Smooth muscle cell (in vitro differentiated cells): ENCODE measurements around the gene TEX10. TPM values are rescaled to one million over a fixed set of nuclear protein-coding genes. Genes with fewer than 3 reads are reported as not detected.

Experiments used
- DNase-seq: peaks from one replicate; lab custom pipeline; 2025; ENCODE audit not compliant: unreplicated experiment; lab: John Stamatoyannopoulos, UW
- H2AFZ ChIP-seq: fragments of 200-600 bp; sonication (generic); 2 replicates; pipeline ENCODE4 v1.6.0; 2016; ENCODE audit warnings: antibody characterized with exemption, low read depth, mild to moderate bottlenecking
- H3F3A ChIP-seq: fragments of 200-600 bp; sonication (generic); 2 replicates; pipeline ENCODE4 v1.6.0; 2017; ENCODE audit warnings: antibody characterized with exemption, low read depth
- H3K27ac ChIP-seq: fragments of 200-600 bp; sonication (generic); 2 replicates; pipeline ENCODE4 v1.5.1; 2016; ENCODE audit warnings: low read depth, mild to moderate bottlenecking
- H3K27me3 ChIP-seq: fragments of 200-600 bp; sonication (generic); 2 replicates; pipeline ENCODE4 v1.6.1; 2016; ENCODE audit warnings: low read depth, mild to moderate bottlenecking
- H3K36me3 ChIP-seq: fragments of 200-600 bp; sonication (generic); 2 replicates; pipeline ENCODE4 v1.5.1; 2016; ENCODE audit warnings: low read depth
- H3K4me1 ChIP-seq: fragments of 200-600 bp; sonication (generic); 2 replicates; pipeline ENCODE4 v1.5.1; 2016; ENCODE audit warnings: low read depth
- H3K4me2 ChIP-seq: fragments of 200-600 bp; sonication (generic); 2 replicates; pipeline ENCODE4 v1.6.0; 2016; ENCODE audit warnings: mild to moderate bottlenecking
- H3K4me3 ChIP-seq: fragments of 200-600 bp; sonication (generic); 2 replicates; pipeline ENCODE4 v1.5.1; 2016; ENCODE audit warnings: mild to moderate bottlenecking
- H3K79me2 ChIP-seq: fragments of 200-600 bp; sonication (generic); 2 replicates; pipeline ENCODE4 v1.6.0; 2016; ENCODE audit warnings: low read depth, mild to moderate bottlenecking
- H3K9ac ChIP-seq: fragments of 200-600 bp; sonication (generic); 2 replicates; pipeline ENCODE4 v1.6.0; 2016; ENCODE audit warnings: low read depth
- H3K9me3 ChIP-seq: fragments of 200-600 bp; sonication (generic); replicated peaks from 2 replicates; pipeline ENCODE4 v1.5.1; 2016; ENCODE audit warnings: low read depth
- H4K20me1 ChIP-seq: fragments of 200-600 bp; sonication (generic); 2 replicates; pipeline ENCODE4 v1.6.0; 2016; ENCODE audit warnings: low read depth
- WGBS: methylation state at CpG from one replicate; pipeline ENCODE4 v1.1.7; 2016; ENCODE audit warnings: low lambda C conversion rate; 5-methylcytosine and 5-hydroxymethylcytosine counted together
- polyA plus RNA-seq: library from polyadenylated mRNA; unstranded; fragments of >200 nt; fragmentation: Nextera tagmentation; extraction: Ambion mirVana; gene quantifications from 2 replicates; pipeline ENCODE4 v1.2.1, GENCODE V29; 2016
- total RNA-seq: library from RNA; depleted of rRNA; stranded (reverse); fragments of >200 nt; gene quantifications from 2 replicates; pipeline ENCODE4 v1.2.3, GENCODE V29; 2014
- TF ChIP-seq, protein P1 (sequence below): fragments of 200-600 bp; sonication (generic); IDR thresholded peaks from 2 replicates; pipeline ENCODE4 v1.5.1; 2017; ENCODE audit warnings: borderline replicate concordance, mild to moderate bottlenecking, antibody characterized with exemption; ENCODE audit not compliant: insufficient read depth, poor library complexity, severe bottlenecking

The TEX10 gene
- total and polyA plus RNA-seq, 2 experiments from 2014 or later: 13.5 to 29.2 TPM

DNA sequence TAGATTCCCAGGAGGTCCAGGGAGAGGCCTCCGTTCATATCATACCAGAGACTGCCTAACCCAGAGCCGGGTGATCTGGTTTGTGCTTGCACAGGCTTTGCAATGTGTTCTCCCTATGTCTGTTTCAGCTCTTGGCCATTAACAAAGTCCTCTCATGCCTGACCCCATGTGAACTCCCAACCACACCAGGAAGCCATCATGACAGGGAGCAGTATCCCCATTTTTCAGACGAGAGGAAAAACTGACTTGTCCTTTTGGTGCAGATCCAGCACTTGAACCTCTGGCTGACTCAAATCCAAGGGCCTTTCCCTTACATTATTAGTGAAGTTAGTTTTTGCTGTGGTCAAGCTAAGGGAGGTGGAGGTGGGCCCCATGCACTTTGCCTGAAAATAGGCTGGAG, 58.4 kb downstream of the TEX10 start:
- TF ChIP-seq, protein P1, sequence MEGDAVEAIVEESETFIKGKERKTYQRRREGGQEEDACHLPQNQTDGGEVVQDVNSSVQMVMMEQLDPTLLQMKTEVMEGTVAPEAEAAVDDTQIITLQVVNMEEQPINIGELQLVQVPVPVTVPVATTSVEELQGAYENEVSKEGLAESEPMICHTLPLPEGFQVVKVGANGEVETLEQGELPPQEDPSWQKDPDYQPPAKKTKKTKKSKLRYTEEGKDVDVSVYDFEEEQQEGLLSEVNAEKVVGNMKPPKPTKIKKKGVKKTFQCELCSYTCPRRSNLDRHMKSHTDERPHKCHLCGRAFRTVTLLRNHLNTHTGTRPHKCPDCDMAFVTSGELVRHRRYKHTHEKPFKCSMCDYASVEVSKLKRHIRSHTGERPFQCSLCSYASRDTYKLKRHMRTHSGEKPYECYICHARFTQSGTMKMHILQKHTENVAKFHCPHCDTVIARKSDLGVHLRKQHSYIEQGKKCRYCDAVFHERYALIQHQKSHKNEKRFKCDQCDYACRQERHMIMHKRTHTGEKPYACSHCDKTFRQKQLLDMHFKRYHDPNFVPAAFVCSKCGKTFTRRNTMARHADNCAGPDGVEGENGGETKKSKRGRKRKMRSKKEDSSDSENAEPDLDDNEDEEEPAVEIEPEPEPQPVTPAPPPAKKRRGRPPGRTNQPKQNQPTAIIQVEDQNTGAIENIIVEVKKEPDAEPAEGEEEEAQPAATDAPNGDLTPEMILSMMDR: no peak
- Histone ChIP-seq H3K9ac (no peak overlapping the region), H3F3A (no peaks in the 10 kb centered on the region), H3K27ac (no peak overlapping the region), H4K20me1 (no peaks in the 10 kb centered on the region), H3K36me3 (peaks cover 15% of the 10 kb centered on the region), H3K4me2 (no peak overlapping the region), H3K27me3 (no peaks in the 10 kb centered on the region), H2AFZ (no peak overlapping the region), H3K79me2 (no peaks in the 10 kb centered on the region), H3K4me1 (no peaks in the 10 kb centered on the region), H3K9me3 (no peaks in the 10 kb centered on the region), H3K4me3 (no peak overlapping the region)
- no peak for DNase-seq
- WGBS: 94% methylated on average over 3 of the region's 3 CpGs

DNA sequence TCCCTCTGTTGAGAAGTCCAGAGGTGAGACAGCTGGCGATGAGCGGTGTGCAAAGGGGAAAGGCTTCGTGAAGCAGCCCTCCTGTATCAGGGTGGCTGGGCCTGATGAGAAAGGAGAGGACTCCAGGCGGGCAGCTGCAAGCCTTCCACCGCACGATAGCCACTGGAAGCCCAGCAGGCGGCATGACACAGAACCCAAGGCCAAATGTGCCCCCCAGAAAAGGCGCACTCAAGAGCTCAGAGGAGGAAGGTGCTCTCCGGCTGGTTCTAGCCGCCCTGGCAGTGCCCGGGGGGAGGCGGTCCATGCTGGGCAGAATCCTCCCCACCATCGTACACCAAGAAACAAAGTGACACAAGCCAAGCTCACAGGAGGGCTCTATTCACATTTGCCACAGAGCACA, 60.3 kb downstream of the TEX10 start:
- no peak overlapping the region for H3K27ac ChIP-seq
- no peaks in the 10 kb centered on the region for H3K79me2 ChIP-seq
- 98% methylated on average over 13 of the region's 13 CpGs for WGBS
- TF ChIP-seq, protein P1: no peak
- H2AFZ ChIP-seq: no peak overlapping the region
- H3K9me3 ChIP-seq: no peaks in the 10 kb centered on the region
- H3K4me2 ChIP-seq: no peak overlapping the region
- H3K4me1 ChIP-seq: no peaks in the 10 kb centered on the region
- DNase-seq: no peak
- no peaks in the 10 kb centered on the region for H3K27me3 ChIP-seq
- no peaks in the 10 kb centered on the region for H4K20me1 ChIP-seq
- H3K4me3 ChIP-seq: no peak overlapping the region
- H3F3A ChIP-seq: no peaks in the 10 kb centered on the region
- peaks cover 25% of the 10 kb centered on the region for H3K36me3 ChIP-seq
- H3K9ac ChIP-seq: no peak overlapping the region

DNA sequence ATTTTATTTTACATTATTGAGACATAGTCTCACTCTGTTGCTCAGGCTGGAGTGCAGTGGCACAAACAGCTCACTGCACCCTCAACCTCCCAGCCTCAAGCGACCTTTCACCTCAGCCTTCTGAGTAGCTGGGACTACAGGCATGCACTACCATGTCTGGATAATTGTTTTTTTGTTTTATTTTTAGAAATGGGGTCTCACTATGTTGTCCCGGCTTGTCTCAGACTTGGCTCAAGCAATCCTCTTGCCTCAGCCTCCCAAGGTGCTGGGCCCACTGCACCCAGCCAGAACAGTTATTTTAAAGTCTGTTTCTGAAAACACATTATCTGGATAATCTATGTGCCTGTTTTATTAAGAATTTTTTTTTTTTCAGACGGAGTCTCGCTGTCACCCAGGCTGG, 62.0 kb downstream of the TEX10 start:
- H3F3A ChIP-seq: no peaks in the 10 kb centered on the region
- H2AFZ ChIP-seq: no peak overlapping the region
- no peak overlapping the region for H3K4me2 ChIP-seq
- H3K4me3 ChIP-seq: no peak overlapping the region
- H3K36me3 ChIP-seq: peaks cover 21% of the 10 kb centered on the region
- no peak overlapping the region for H3K9ac ChIP-seq
- H3K4me1 ChIP-seq: no peaks in the 10 kb centered on the region
- TF ChIP-seq, protein P1: no peak
- no peak overlapping the region for H3K27ac ChIP-seq
- no peaks in the 10 kb centered on the region for H4K20me1 ChIP-seq
- H3K79me2 ChIP-seq: no peaks in the 10 kb centered on the region
- no peak for DNase-seq
- 100% methylated on average over 4 of the region's 4 CpGs for WGBS
- no peaks in the 10 kb centered on the region for H3K27me3 ChIP-seq
- H3K9me3 ChIP-seq: no peaks in the 10 kb centered on the region

DNA sequence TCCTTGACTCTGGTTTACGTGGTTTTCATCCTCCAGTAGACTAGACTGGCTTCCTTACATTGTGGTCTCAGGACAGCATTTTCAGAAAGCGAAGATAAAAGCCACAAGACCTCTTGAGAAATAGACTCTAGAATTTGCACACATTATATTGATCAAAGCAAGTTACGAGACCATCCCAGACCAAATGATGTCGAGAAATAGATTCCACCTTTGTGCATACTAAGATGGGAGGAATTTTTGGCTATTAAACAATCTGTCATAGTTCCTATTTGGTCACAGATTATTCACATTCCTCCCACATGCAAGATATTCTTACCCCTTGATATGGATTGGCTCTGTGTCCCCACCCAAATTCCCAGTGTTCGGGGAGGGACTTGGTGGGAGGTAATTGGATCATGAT, 65.6 kb downstream of the TEX10 start:
- no peaks in the 10 kb centered on the region for H3K4me1 ChIP-seq
- H3K4me2 ChIP-seq: no peak overlapping the region
- peaks cover 29% of the 10 kb centered on the region for H3K36me3 ChIP-seq
- H4K20me1 ChIP-seq: no peaks in the 10 kb centered on the region
- DNase-seq: no peak
- H3K4me3 ChIP-seq: no peak overlapping the region
- H3F3A ChIP-seq: no peaks in the 10 kb centered on the region
- TF ChIP-seq, protein P1: no peak
- no peak overlapping the region for H3K9ac ChIP-seq
- H3K27me3 ChIP-seq: no peaks in the 10 kb centered on the region
- peaks cover 6% of the 10 kb centered on the region for H3K9me3 ChIP-seq
- no peaks in the 10 kb centered on the region for H3K79me2 ChIP-seq
- 95% methylated on average over 5 of the region's 5 CpGs for WGBS
- no peak overlapping the region for H3K27ac ChIP-seq
- no peak overlapping the region for H2AFZ ChIP-seq
